HEK293 (cell line): ENCODE results near the gene EMD.

Experiments used
- CTCF ChIA-PET: fragments of 350-600 bp; formaldehyde crosslinking; extraction: SDS; loops from one replicate; lab custom pipeline; 2021; ENCODE audit warnings: antibody characterized with exemption; lab: Yijun Ruan, JAX
- POLR2A ChIA-PET: fragments of 300-600 bp; formaldehyde crosslinking; extraction: SDS; loops from one replicate; lab custom pipeline; 2020; ENCODE audit warnings: antibody characterized with exemption, inconsistent platforms; lab: Yijun Ruan, JAX
- H3K27ac ChIP-seq: fragments of 200-500 bp; sonication (Bioruptor generic); 2 replicates; pipeline ENCODE4 v1.5.1; 2014; ENCODE audit warnings: low read depth, low read length, control low read depth, inconsistent platforms; ENCODE audit errors: extremely low read depth
- H3K36me3 ChIP-seq, 2 experiments: fragments of 200-500 bp in 1 of 2; sonication (Bioruptor generic) in 1 of 2; 1 replicate in 1 of 2; 2 replicates in 1 of 2; pipeline ENCODE4 v1.5.1; 2014 to 2017; ENCODE audit warnings: inconsistent platforms in 2 of 2, low read length in 2 of 2; ENCODE audit not compliant: control insufficient read depth in 2 of 2, insufficient read depth in 1 of 2
- H3K4me1 ChIP-seq: fragments of 200-500 bp; sonication (Bioruptor generic); 2 replicates; pipeline ENCODE4 v1.5.1; 2014; ENCODE audit warnings: mild to moderate bottlenecking, low read length, inconsistent platforms; ENCODE audit not compliant: control insufficient read depth, insufficient read depth
- H3K4me3 ChIP-seq: 2 replicates; pipeline ENCODE4 v1.5.1; 2011; ENCODE audit warnings: low read depth, mild to moderate bottlenecking, control low read depth, low read length, moderate library complexity
- H3K9me3 ChIP-seq: fragments of 200-500 bp; sonication (Bioruptor generic); 2 replicates; pipeline ENCODE4 v1.5.1; 2014; ENCODE audit warnings: low read depth, low read length, inconsistent platforms; ENCODE audit not compliant: control insufficient read depth, insufficient read depth
- GLIS2 ChIP-seq: fragments of 450-650 bp; formaldehyde crosslinking; IDR thresholded peaks from 2 replicates; pipeline ENCODE4 v1.5.1; 2016; ENCODE audit warnings: missing biosample characterization, missing genetic modification characterization
- KLF16 ChIP-seq: fragments of 450-650 bp; formaldehyde crosslinking; IDR thresholded peaks from 2 replicates; pipeline ENCODE4 v1.5.1; 2017; ENCODE audit warnings: missing biosample characterization, missing genetic modification characterization
- SCRT1 ChIP-seq: fragments of 450-650 bp; formaldehyde crosslinking; IDR thresholded peaks from 2 replicates; pipeline ENCODE4 v1.5.1; 2016; ENCODE audit warnings: missing biosample characterization, missing genetic modification characterization, borderline replicate concordance
- SP3 ChIP-seq: fragments of 450-650 bp; formaldehyde crosslinking; IDR thresholded peaks from 2 replicates; pipeline ENCODE4 v1.5.1; 2016; ENCODE audit warnings: missing biosample characterization, missing genetic modification characterization
- ZBTB48 ChIP-seq: fragments of 450-650 bp; formaldehyde crosslinking; IDR thresholded peaks from 2 replicates; pipeline ENCODE4 v1.5.1; 2016; ENCODE audit warnings: missing biosample characterization, missing genetic modification characterization
- ZEB2 ChIP-seq: fragments of 450-650 bp; formaldehyde crosslinking; IDR thresholded peaks from 2 replicates; pipeline ENCODE4 v1.5.1; 2016; ENCODE audit warnings: missing biosample characterization, missing genetic modification characterization
- ZIC2 ChIP-seq: fragments of 450-650 bp; formaldehyde crosslinking; IDR thresholded peaks from 2 replicates; pipeline ENCODE4 v1.5.1; 2016; ENCODE audit warnings: missing biosample characterization, missing genetic modification characterization
- ZNF10 ChIP-seq: fragments of 450-650 bp; formaldehyde crosslinking; IDR thresholded peaks from 2 replicates; pipeline ENCODE4 v1.5.1; 2017; ENCODE audit warnings: missing biosample characterization, missing genetic modification characterization
- ZNF133 ChIP-seq: fragments of 450-650 bp; formaldehyde crosslinking; IDR thresholded peaks from 2 replicates; pipeline ENCODE4 v1.5.1; 2016; ENCODE audit warnings: missing biosample characterization, missing genetic modification characterization
- ZNF202 ChIP-seq: fragments of 450-650 bp; formaldehyde crosslinking; IDR thresholded peaks from 2 replicates; pipeline ENCODE4 v1.5.1; 2016; ENCODE audit warnings: missing biosample characterization, missing genetic modification characterization, borderline replicate concordance
- ZNF335 ChIP-seq: fragments of 450-650 bp; formaldehyde crosslinking; conservative IDR thresholded peaks from 2 replicates; pipeline ENCODE4 v1.5.1; 2016; ENCODE audit warnings: missing biosample characterization, missing genetic modification characterization
- ZNF391 ChIP-seq: fragments of 450-650 bp; formaldehyde crosslinking; IDR thresholded peaks from 2 replicates; pipeline ENCODE4 v1.5.1; 2016; ENCODE audit warnings: low read depth, missing biosample characterization, missing genetic modification characterization, borderline replicate concordance
- ZNF549 ChIP-seq: fragments of 450-650 bp; IDR thresholded peaks from 2 replicates; pipeline ENCODE4 v1.5.1; 2018; ENCODE audit warnings: missing biosample characterization, missing genetic modification characterization, mild to moderate bottlenecking, inconsistent platforms, moderate library complexity
- ZNF558 ChIP-seq: fragments of 450-650 bp; formaldehyde crosslinking; IDR thresholded peaks from 2 replicates; pipeline ENCODE4 v1.5.1; 2016; ENCODE audit warnings: missing biosample characterization, missing genetic modification characterization
- ZNF639 ChIP-seq: fragments of 450-650 bp; formaldehyde crosslinking; IDR thresholded peaks from 2 replicates; pipeline ENCODE4 v1.5.1; 2016; ENCODE audit warnings: missing biosample characterization, missing genetic modification characterization
- ZNF776 ChIP-seq: fragments of 450-650 bp; formaldehyde crosslinking; IDR thresholded peaks from 2 replicates; pipeline ENCODE4 v1.5.0; 2017; ENCODE audit warnings: missing biosample characterization, missing genetic modification characterization, borderline replicate concordance
- TF ChIP-seq, protein P1 (sequence below): fragments of 450-650 bp; formaldehyde crosslinking; IDR thresholded peaks from 2 replicates; pipeline ENCODE4 v1.5.1; 2016; ENCODE audit warnings: missing biosample characterization, missing genetic modification characterization
- TF ChIP-seq, protein P2 (sequence below): fragments of 450-650 bp; formaldehyde crosslinking; IDR thresholded peaks from 2 replicates; pipeline ENCODE4 v1.5.1; 2016; ENCODE audit warnings: missing biosample characterization, missing genetic modification characterization, low read depth
- TF ChIP-seq, protein P3 (sequence below): fragments of 450-650 bp; formaldehyde crosslinking; IDR thresholded peaks from 2 replicates; pipeline ENCODE4 v1.5.1; 2016; ENCODE audit warnings: missing biosample characterization, missing genetic modification characterization

The EMD gene

GRCh38 chrX:154367474-154368308 is 11.4 kb upstream of the EMD start:
- Histone ChIP-seq H3K4me3 (no peak overlapping the region), H3K27ac (0 out of 2 replicates have a peak overlapping the region, but pooled peaks have one; percentile 16), H3K36me3 (peaks cover 10 to 69% of the 10 kb centered on the region in 2 experiments; a peak in 2 of 3 replicates), H3K4me1 (peaks cover 7% of the 10 kb centered on the region; the same call in 1 of the 2 replicates), H3K9me3 (no peaks in the 10 kb centered on the region)
- TF ChIP-seq ZNF776 (tag by site-specific recombination): no peak
- ChIA-PET POLR2A (interaction anchor here (1.9 to 4.3 kb wide), 2 partner anchors 10 to 20 kb away, joined by 6 to 26 read pairs; no protein-coding TSS in a partner anchor), CTCF (interaction anchor here (0.6 kb wide), 1 partner anchor 9 kb away, joined by 4 read pairs; no protein-coding TSS in a partner anchor)

- Histone ChIP-seq H3K27ac (peak overlapping the region; percentile 89), H3K9me3 (no peaks in the 10 kb centered on the region), H3K36me3 (peaks cover 5 to 59% of the 10 kb centered on the region in 2 experiments; a peak in 2 of 3 replicates), H3K4me3 (peak overlapping the region; percentile 68), H3K4me1 (peaks cover 10% of the 10 kb centered on the region)
- POLR2A ChIA-PET: interaction anchor here (0.6 to 4.3 kb wide), 16 partner anchors 11 to 173 kb away, joined by 3 to 48 read pairs (median 7); partner anchors contain the start of genes EMD, PLXNA3 and RPL10
- CTCF ChIA-PET: no interaction called here
- TF ChIP-seq GLIS2 (tag by site-specific recombination) (peak; percentile 70), ZNF558 (tag by site-specific recombination) (no peak), ZNF391 (tag by site-specific recombination) (no peak), ZNF10 (tag by site-specific recombination) (no peak), SCRT1 (tag by site-specific recombination) (no peak), KLF16 (tag by site-specific recombination) (peak; percentile 45; the same call in 1 of the 2 replicates), ZNF335 (tag by site-specific recombination) (peak; percentile 55; the same call in 1 of the 2 replicates), ZNF202 (tag by site-specific recombination) (no peak), ZBTB48 (0 out of 2 replicates have a peak, but pooled peaks have one; percentile 8), ZEB2 (tag by site-specific recombination) (peak; percentile 77), SP3 (tag by site-specific recombination) (peak; percentile 37), ZNF133 (tag by site-specific recombination) (no peak), ZNF549 (no peak), ZIC2 (peak; percentile 83), ZNF639 (no peak)
- TF ChIP-seq, protein P1, sequence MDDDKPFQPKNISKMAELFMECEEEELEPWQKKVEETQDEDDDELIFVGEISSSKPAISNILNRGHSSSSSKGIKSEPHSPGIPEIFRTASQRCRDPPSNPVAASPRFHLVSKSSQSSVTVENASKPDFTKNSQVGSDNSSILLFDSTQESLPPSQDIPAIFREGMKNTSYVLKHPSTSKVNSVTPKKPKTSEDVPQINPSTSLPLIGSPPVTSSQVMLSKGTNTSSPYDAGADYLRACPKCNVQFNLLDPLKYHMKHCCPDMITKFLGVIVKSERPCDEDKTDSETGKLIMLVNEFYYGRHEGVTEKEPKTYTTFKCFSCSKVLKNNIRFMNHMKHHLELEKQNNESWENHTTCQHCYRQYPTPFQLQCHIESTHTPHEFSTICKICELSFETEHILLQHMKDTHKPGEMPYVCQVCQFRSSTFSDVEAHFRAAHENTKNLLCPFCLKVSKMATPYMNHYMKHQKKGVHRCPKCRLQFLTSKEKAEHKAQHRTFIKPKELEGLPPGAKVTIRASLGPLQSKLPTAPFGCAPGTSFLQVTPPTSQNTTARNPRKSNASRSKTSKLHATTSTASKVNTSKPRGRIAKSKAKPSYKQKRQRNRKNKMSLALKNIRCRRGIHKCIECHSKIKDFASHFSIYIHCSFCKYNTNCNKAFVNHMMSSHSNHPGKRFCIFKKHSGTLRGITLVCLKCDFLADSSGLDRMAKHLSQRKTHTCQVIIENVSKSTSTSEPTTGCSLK (tag by site-specific recombination): no peak
- TF ChIP-seq, protein P2, sequence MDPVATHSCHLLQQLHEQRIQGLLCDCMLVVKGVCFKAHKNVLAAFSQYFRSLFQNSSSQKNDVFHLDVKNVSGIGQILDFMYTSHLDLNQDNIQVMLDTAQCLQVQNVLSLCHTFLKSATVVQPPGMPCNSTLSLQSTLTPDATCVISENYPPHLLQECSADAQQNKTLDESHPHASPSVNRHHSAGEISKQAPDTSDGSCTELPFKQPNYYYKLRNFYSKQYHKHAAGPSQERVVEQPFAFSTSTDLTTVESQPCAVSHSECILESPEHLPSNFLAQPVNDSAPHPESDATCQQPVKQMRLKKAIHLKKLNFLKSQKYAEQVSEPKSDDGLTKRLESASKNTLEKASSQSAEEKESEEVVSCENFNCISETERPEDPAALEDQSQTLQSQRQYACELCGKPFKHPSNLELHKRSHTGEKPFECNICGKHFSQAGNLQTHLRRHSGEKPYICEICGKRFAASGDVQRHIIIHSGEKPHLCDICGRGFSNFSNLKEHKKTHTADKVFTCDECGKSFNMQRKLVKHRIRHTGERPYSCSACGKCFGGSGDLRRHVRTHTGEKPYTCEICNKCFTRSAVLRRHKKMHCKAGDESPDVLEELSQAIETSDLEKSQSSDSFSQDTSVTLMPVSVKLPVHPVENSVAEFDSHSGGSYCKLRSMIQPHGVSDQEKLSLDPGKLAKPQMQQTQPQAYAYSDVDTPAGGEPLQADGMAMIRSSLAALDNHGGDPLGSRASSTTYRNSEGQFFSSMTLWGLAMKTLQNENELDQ (tag by site-specific recombination): no peak
- TF ChIP-seq, protein P3, sequence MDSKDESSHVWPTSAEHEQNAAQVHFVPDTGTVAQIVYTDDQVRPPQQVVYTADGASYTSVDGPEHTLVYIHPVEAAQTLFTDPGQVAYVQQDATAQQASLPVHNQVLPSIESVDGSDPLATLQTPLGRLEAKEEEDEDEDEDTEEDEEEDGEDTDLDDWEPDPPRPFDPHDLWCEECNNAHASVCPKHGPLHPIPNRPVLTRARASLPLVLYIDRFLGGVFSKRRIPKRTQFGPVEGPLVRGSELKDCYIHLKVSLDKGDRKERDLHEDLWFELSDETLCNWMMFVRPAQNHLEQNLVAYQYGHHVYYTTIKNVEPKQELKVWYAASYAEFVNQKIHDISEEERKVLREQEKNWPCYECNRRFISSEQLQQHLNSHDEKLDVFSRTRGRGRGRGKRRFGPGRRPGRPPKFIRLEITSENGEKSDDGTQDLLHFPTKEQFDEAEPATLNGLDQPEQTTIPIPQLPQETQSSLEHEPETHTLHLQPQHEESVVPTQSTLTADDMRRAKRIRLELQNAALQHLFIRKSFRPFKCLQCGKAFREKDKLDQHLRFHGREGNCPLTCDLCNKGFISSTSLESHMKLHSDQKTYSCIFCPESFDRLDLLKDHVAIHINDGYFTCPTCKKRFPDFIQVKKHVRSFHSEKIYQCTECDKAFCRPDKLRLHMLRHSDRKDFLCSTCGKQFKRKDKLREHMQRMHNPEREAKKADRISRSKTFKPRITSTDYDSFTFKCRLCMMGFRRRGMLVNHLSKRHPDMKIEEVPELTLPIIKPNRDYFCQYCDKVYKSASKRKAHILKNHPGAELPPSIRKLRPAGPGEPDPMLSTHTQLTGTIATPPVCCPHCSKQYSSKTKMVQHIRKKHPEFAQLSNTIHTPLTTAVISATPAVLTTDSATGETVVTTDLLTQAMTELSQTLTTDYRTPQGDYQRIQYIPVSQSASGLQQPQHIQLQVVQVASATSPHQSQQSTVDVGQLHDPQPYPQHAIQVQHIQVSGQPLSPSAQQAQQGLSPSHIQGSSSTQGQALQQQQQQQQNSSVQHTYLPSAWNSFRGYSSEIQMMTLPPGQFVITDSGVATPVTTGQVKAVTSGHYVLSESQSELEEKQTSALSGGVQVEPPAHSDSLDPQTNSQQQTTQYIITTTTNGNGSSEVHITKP (tag by site-specific recombination): peak; percentile 19
Observed at GRCh38 chrX:154368630-154369448, 10.3 kb upstream of the EMD start.
